Neural cell (in vitro differentiated cells): ENCODE measurements around the gene FLT3LG.

ENCODE experiments used
- CTCF ChIP-seq: fragments of 450-650 bp; IDR thresholded peaks from 2 replicates; pipeline ENCODE4 v1.5.1; 2014; ENCODE audit warnings: antibody characterized with exemption, mild to moderate bottlenecking, moderate library complexity; ENCODE audit not compliant: poor library complexity, severe bottlenecking
- EP300 ChIP-seq: fragments of 450-650 bp; conservative IDR thresholded peaks from 2 replicates; pipeline ENCODE4 v1.6.1; 2014; ENCODE audit warnings: antibody characterized with exemption, mild to moderate bottlenecking, moderate library complexity; ENCODE audit not compliant: poor library complexity, severe bottlenecking
- EZH2 ChIP-seq: fragments of 200-600, 300-800 bp; shearing (Covaris generic), sonication (generic); IDR thresholded peaks from 2 replicates; pipeline ENCODE4 v1.6.1; 2014; ENCODE audit warnings: antibody characterized with exemption, low read length, borderline replicate concordance, mild to moderate bottlenecking; ENCODE audit not compliant: insufficient read depth, poor library complexity, severe bottlenecking
- MXI1 ChIP-seq: fragments of 450-650 bp; conservative IDR thresholded peaks from 2 replicates; pipeline ENCODE4 v1.6.1; 2014; ENCODE audit warnings: antibody characterized with exemption, mild to moderate bottlenecking; ENCODE audit not compliant: poor library complexity, severe bottlenecking
- POLR2AphosphoS5 ChIP-seq: IDR thresholded peaks from 2 replicates; pipeline ENCODE4 v1.6.1; 2012
- RAD21 ChIP-seq: fragments of 450-650 bp; conservative IDR thresholded peaks from 2 replicates; pipeline ENCODE4 v1.6.1; 2014; ENCODE audit warnings: antibody characterized with exemption, mild to moderate bottlenecking, moderate library complexity
- REST ChIP-seq: IDR thresholded peaks from 2 replicates; pipeline ENCODE4 v1.6.1; 2012; ENCODE audit warnings: borderline replicate concordance

- TF ChIP-seq MXI1 (no peak), CTCF (no peak), POLR2AphosphoS5 (no peak), RAD21 (no peak), EP300 (no peak), EZH2 (no peak), REST (no peak)
Observed at GRCh38 chr19:49436381-49437017, 37.5 kb upstream of the FLT3LG start.
